HG02981 (cell line): Measurements from ENCODE around the gene TCF21.
A peak's percentile ranks its signal among the peaks of the same experiment; 100 is the strongest.
"Not testable (repeated sequence)": the region's sequence is repeated elsewhere in the genome, so short reads cannot be mapped to it uniquely, and the experiment has no call there.

Experiments
- ATAC-seq: cut with Tn5 transposase; IDR thresholded peaks from one replicate; pipeline ENCODE4 v1.9.1; 2021; ENCODE audit warnings: mild to moderate bottlenecking, moderate library complexity; ENCODE audit not compliant: unreplicated experiment

Gene TCF21

GRCh38 chr6:133921249-133921859, 32.4 kb downstream of the TCF21 start:
- peak; percentile 74 for ATAC-seq

- peak; percentile 71 for ATAC-seq
Measured at GRCh38 chr6:133923938-133924593, 35.2 kb downstream of the TCF21 start.

- not testable (repeated sequence) for ATAC-seq
Measured at GRCh38 chr6:133931221-133931620, 42.3 kb downstream of the TCF21 start.

- not testable (repeated sequence) for ATAC-seq
Measured at GRCh38 chr6:133936352-133936751, 47.4 kb downstream of the TCF21 start.

GRCh38 chr6:133937909-133938308, 49.0 kb downstream of the TCF21 start:
- ATAC-seq: no peak

- no peak for ATAC-seq
Measured at GRCh38 chr6:133938533-133938932, 49.6 kb downstream of the TCF21 start.

GRCh38 chr6:133939778-133940667, 51.1 kb downstream of the TCF21 start:
- no peak for ATAC-seq
